Breast epithelium (tissue), 4 donors: ENCODE data around the gene ARMH1. TPM values are rescaled to one million over a fixed set of nuclear protein-coding genes. Genes with fewer than 3 reads are reported as not detected.

Experiments
- DNase-seq, 2 donors: peaks; one replicate each; pipeline ENCODE4 v3.0.0-alpha.2; 2019; ENCODE audit warnings: low spot score in 2 of 2
- H3K27ac ChIP-seq, 2 donors: fragments of 200-600 bp; sonication (generic) in 1 of 2; one replicate each; pipeline ENCODE4 v1.5.1; 2016 to 2019; ENCODE audit warnings: mild to moderate bottlenecking in 1 of 2
- H3K27me3 ChIP-seq, 2 donors: fragments of 200-600 bp; sonication (generic) in 1 of 2; one replicate each; pipeline versions ENCODE4 v1.5.1 to v1.6.0; 2017 to 2019; ENCODE audit warnings: control low read depth in 1 of 2, mild to moderate bottlenecking in 1 of 2
- H3K36me3 ChIP-seq: fragments of 200-600 bp; one replicate; pipeline ENCODE4 v1.5.1; 2019
- H3K4me1 ChIP-seq, 2 donors: fragments of 200-600 bp; sonication (generic); one replicate each; pipeline ENCODE4 v1.5.1; 2016 to 2019; ENCODE audit warnings: control low read depth in 1 of 2
- H3K4me3 ChIP-seq, 3 donors: fragments of 200-600 bp; sonication (generic); 1 replicate in 2 of 3; 2 replicates in 1 of 3; pipeline ENCODE4 v1.5.1; 2016 to 2019; ENCODE audit warnings: mild to moderate bottlenecking in 3 of 3, moderate library complexity in 2 of 3
- H3K9me3 ChIP-seq, 2 donors: fragments of 200-600 bp; sonication (generic) in 1 of 2; one replicate each; pipeline ENCODE4 v1.5.1; 2016 to 2019; ENCODE audit warnings: control low read depth in 1 of 2
- CTCF ChIP-seq, 3 donors: fragments of 450-650 bp; IDR thresholded peaks; one replicate each; pipeline ENCODE4 v1.5.1; 2016 to 2017; ENCODE audit warnings: antibody characterized with exemption in 3 of 3, mild to moderate bottlenecking in 3 of 3, moderate library complexity in 3 of 3
- POLR2A ChIP-seq: fragments of 450-650 bp; IDR thresholded peaks from one replicate; pipeline ENCODE4 v1.6.1; 2016; ENCODE audit warnings: antibody characterized with exemption, mild to moderate bottlenecking, moderate library complexity
- POLR2AphosphoS5 ChIP-seq, 3 donors: sonication (generic); formaldehyde crosslinking; IDR thresholded peaks; one replicate each; pipeline ENCODE4 v1.6.1; 2017; ENCODE audit warnings: antibody characterized with exemption in 3 of 3
- intact Hi-C: fragments of 100-400 bp; cut with DNase I; formaldehyde crosslinking; loops from one replicate; pipeline ENCODE4 v1.15.1; 2023; ENCODE audit warnings: low total_unique reads
- total RNA-seq, 3 donors: library from RNA; depleted of rRNA; stranded (reverse); fragments of >200 nt; gene quantifications; one replicate each; pipeline ENCODE4 v1.1.0, GENCODE V29; 2016

Gene ARMH1
- total RNA-seq, 3 donors from 2014 or later = 1.8 to 3.8 (median 2.9) TPM

DNA sequence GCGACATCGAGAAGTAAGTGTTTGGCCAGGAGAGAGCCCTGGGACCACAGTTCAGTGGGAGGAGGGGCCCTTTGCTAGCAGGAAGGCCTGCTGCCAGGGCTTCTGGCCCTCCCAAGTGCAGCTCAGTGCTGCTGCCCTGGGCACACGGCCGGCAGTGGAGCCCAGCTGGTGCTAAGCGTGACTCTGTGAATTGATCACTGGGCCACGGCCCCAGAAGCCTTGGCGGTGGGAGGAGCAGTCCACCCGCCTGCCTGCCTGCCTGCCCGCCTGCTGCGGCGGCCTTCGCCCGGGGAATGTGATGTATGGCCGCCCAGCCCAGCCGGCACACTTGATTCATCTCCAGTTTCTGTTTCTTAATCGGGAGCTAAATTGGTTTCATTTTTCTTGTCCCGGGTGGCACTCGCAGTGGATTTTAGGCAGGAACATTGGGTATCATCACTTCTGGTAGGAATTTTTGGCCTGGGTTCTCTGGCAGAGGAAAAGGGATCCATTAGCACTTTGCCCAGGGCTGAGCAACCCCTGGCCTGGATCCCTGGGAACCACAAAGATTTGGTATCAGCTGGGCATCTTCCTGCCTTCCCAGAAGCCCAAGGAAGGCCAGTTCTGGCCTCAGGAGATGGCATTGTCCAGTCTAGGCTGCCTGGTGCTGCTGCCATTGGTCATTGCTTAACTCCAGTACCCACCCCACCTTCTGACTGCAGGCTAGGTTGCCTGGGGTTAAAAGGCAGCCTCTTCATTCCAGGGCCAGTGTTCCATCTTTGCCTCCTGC, 28.9 kb upstream of the ARMH1 start:
- peak overlapping the region; percentile 57 to 79 for H3K27ac ChIP-seq
- DNase-seq = no peak
- intact Hi-C loops = no loop called here
- no peaks in the 10 kb centered on the region for H3K9me3 ChIP-seq
- no peaks in the 10 kb centered on the region for H3K36me3 ChIP-seq
- TF ChIP-seq CTCF (IDR thresholded peaks at IDR 0.05) = no peak
- no peak for TF ChIP-seq POLR2AphosphoS5 (IDR thresholded peaks at IDR 0.05)
- no peak for TF ChIP-seq POLR2A
- peak overlapping the region in 1 of 3 donors; percentile 18 for H3K4me3 ChIP-seq
- peaks cover 0 to 11% of the 10 kb centered on the region in 2 donors for H3K4me1 ChIP-seq
- no peaks in the 10 kb centered on the region for H3K27me3 ChIP-seq

DNA sequence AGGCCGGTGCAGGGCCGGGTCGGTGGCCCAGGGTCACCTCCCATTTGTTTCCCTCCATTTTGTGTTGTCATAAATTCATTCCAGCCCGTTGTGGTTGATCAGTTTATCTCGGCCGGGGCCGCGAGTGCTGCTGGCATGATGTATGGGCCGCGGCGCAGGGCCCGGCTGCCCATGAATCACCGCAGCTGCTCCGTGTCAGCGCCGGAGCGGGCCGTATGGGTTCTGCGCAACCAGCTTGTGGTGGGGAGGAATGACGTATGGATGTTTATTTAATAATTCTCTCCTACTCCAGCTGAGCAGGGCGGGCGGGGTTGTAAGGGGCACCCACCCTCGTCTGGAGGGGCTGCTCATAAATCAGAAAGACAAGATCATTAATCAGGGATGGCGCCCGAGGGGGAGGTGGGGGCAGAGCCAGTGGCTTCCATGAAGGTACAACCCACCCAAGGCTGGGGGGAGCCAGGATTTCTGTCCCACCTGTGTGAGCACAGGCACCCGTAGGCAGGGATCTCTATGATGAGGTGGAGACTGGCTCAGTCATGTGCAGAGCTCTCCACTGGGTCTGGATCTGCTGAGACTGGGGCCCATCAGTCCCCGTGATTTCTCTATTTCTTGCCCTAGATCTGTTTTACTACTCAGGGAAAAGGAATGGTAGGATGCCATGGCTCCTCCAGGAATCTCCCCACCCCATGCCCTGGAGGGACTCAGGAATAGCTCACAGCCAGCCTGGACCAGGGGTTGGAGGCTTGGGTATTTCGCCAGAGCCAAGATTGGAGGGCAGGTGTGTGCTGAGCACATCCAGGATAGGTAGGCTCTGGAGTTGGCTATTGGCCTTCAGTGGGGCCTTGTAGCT, 28.0 kb upstream of the ARMH1 start:
- Histone ChIP-seq H3K4me1 (peaks cover 0 to 11% of the 10 kb centered on the region in 2 donors), H3K9me3 (no peaks in the 10 kb centered on the region), H3K4me3 (no peak overlapping the region), H3K36me3 (no peaks in the 10 kb centered on the region), H3K27me3 (no peaks in the 10 kb centered on the region), H3K27ac (peak overlapping the region; percentile 57 to 79)
- intact Hi-C loops = no loop called here
- TF ChIP-seq CTCF (IDR thresholded peaks at IDR 0.05) = no peak
- TF ChIP-seq POLR2AphosphoS5 (IDR thresholded peaks at IDR 0.05) = no peak
- TF ChIP-seq POLR2A = no peak
- no peak for DNase-seq

DNA sequence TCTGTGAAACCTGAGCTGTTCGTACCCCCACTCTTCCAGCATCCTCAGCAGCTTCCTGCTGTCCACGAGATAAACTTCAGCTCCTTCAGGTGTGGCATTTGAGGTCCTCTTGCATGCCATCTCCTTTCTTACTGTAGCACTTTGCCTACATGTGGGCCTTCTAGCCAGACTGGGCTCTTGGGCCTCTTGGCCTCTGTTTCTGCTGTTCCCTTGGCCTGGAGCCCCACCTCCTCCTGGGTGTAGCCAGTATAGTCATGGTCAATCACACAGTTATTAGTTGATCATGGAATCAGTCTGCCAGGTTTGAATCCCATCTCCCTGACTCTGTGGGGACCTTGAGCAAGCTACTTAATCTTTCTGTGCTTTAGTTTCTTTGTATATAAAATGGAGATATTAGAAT, 26.6 kb upstream of the ARMH1 start:
- Histone ChIP-seq H3K27me3 (no peaks in the 10 kb centered on the region), H3K9me3 (no peaks in the 10 kb centered on the region), H3K27ac (no peak overlapping the region), H3K4me1 (peaks cover 0 to 11% of the 10 kb centered on the region in 2 donors), H3K4me3 (no peak overlapping the region), H3K36me3 (no peaks in the 10 kb centered on the region)
- intact Hi-C loops = no loop called here
- DNase-seq = no peak
- TF ChIP-seq POLR2AphosphoS5 (IDR thresholded peaks at IDR 0.05) (no peak), CTCF (IDR thresholded peaks at IDR 0.05) (no peak), POLR2A (no peak)

DNA sequence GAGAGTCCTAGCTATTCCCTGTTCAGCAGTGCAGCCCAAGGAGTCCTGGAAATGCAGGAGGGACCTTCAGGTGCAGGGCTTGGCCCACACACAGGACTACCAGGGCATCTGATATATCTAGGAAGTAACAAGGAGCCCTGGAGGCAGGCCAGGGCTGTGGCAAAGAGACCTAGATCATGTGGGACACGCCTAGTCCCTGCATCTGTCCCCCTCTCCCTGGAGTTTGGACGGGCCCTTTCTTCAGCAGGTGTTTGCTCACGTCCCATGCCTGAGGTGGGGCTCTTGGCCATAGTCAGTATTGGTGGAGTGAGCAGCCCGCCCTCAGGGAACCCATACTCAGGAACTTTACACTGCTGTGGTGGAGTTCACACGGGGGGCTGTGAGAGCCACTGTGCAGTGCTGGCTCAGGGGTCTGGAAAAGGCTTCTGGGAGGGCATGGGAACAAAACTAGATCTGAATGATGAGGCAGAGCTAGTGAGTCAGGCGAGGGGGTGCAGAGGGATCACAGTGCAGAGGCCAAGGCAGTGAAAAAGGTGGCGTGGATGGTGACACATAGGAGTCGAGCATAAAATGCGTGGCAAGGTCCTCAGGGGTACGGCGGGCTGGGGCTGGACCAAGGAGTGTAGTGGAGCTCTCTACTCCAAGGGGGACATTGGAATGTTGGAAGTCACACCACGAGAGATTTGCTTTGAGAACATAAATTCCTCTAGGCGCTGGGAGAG, 25.8 kb upstream of the ARMH1 start:
- H3K27ac ChIP-seq = no peak overlapping the region
- H3K36me3 ChIP-seq = no peaks in the 10 kb centered on the region
- no peaks in the 10 kb centered on the region for H3K27me3 ChIP-seq
- no peaks in the 10 kb centered on the region for H3K9me3 ChIP-seq
- TF ChIP-seq POLR2AphosphoS5 (IDR thresholded peaks at IDR 0.05) (no peak), CTCF (IDR thresholded peaks at IDR 0.05) (no peak), POLR2A (no peak)
- DNase-seq = no peak
- intact Hi-C loops = no loop called here
- peaks cover 0 to 6% of the 10 kb centered on the region in 2 donors for H3K4me1 ChIP-seq
- H3K4me3 ChIP-seq = no peak overlapping the region
